ENCODE results near the gene HNRNPF. TPM values are rescaled to one million over a fixed set of nuclear protein-coding genes. Genes with fewer than 3 reads are reported as not detected.

HNRNPF gene
- total and polyA plus RNA-seq, 8 donors = 26.5 to 103 (median 72.1) TPM

GRCh38 chr10:43353495-43354329, 55.3 kb downstream of the HNRNPF start:
- no peaks in the 10 kb centered on the region for H3K4me1 ChIP-seq
- H3K4me3 ChIP-seq = no peak overlapping the region
- WGBS, 2 donors = 24 to 27% methylated on average over 3 of the region's 3 CpGs
- H3K27ac ChIP-seq = no peak overlapping the region
- no peaks in the 10 kb centered on the region for H3K27me3 ChIP-seq
- no peaks in the 10 kb centered on the region for H3K9me3 ChIP-seq
- H3K36me3 ChIP-seq = no peaks in the 10 kb centered on the region
- TF ChIP-seq, protein P1, sequence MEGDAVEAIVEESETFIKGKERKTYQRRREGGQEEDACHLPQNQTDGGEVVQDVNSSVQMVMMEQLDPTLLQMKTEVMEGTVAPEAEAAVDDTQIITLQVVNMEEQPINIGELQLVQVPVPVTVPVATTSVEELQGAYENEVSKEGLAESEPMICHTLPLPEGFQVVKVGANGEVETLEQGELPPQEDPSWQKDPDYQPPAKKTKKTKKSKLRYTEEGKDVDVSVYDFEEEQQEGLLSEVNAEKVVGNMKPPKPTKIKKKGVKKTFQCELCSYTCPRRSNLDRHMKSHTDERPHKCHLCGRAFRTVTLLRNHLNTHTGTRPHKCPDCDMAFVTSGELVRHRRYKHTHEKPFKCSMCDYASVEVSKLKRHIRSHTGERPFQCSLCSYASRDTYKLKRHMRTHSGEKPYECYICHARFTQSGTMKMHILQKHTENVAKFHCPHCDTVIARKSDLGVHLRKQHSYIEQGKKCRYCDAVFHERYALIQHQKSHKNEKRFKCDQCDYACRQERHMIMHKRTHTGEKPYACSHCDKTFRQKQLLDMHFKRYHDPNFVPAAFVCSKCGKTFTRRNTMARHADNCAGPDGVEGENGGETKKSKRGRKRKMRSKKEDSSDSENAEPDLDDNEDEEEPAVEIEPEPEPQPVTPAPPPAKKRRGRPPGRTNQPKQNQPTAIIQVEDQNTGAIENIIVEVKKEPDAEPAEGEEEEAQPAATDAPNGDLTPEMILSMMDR (IDR thresholded peaks at IDR 0.05) = no peak
- no peak for FAIRE-seq
- peak in 2 of 4 donors; percentile 20 to 21 for ATAC-seq
- no peak for DNase-seq
- intact Hi-C loops (cut with DNase I) = loop anchor here in 1 of 3 donors (5.0 kb wide), 1 partner anchor 56 kb away; no protein-coding TSS in a partner anchor

DNA sequence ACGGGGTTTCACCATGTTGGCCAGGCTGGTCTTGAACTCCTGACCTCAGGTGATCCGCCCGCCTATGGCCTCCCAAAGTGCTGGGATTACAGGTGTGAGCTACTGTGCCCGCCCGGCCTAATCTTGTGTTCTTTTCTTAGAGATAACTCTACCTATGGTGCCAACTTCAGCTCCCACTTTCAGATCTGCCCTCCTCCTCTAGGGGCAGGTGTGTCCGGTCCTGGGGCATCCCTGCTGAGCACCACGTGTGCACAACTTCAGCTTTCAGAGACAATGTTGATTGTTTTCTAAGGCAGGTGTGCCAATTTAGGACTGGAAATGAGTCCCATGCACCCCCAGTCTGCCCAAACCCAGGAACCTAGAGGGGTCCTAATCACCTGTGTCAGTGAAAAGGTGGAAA, 56.0 kb downstream of the HNRNPF start:
- Histone ChIP-seq H3K36me3 (no peaks in the 10 kb centered on the region), H3K9me3 (no peaks in the 10 kb centered on the region), H3K27me3 (no peaks in the 10 kb centered on the region), H3K4me1 (no peaks in the 10 kb centered on the region), H3K4me3 (no peak overlapping the region), H3K27ac (no peak overlapping the region)
- FAIRE-seq (no peak), DNase-seq (peak in 1 of 6 donors; percentile 9), ATAC-seq (no peak)
- WGBS, 2 donors = 54 to 57% methylated on average over 7 of the region's 7 CpGs
- TF ChIP-seq, protein P1 (IDR thresholded peaks at IDR 0.05) = no peak
- intact Hi-C loops (cut with DNase I) = loop anchor here in 1 of 3 donors (5.0 kb wide), 1 partner anchor 56 kb away; no protein-coding TSS in a partner anchor

DNA sequence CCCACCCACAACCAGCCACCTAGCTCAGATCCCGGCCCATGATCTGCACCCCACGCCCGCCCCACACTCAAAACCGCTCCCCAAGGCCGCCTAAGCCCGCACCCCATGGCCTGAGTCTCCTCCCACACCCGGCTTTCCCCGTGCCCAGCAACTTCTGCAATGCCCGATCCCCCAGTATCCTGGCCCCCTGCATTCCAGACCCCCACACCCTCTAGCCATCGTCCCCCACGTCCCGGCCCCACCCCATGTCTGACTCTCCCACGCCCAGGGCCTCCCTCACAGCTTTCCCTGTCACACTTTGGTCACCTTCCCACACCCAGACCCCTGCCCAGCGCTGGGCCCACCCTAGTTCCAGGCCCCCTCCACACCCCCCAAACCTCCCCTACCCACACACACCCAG, 57.7 kb downstream of the HNRNPF start:
- TF ChIP-seq, protein P1 (IDR thresholded peaks at IDR 0.05) = no peak
- FAIRE-seq = no peak
- no peaks in the 10 kb centered on the region for H3K9me3 ChIP-seq
- ATAC-seq = no peak
- intact Hi-C loops (cut with DNase I) = loop anchor here in 1 of 3 donors (5.0 kb wide), 1 partner anchor 54 kb away; no protein-coding TSS in a partner anchor
- H3K27me3 ChIP-seq = no peaks in the 10 kb centered on the region
- peak in 1 of 6 donors; percentile 54 for DNase-seq
- H3K4me3 ChIP-seq = no peak overlapping the region
- no peak overlapping the region for H3K27ac ChIP-seq
- WGBS, 2 donors = 51 to 57% methylated on average over 14 of the region's 14 CpGs
- no peaks in the 10 kb centered on the region for H3K4me1 ChIP-seq
- no peaks in the 10 kb centered on the region for H3K36me3 ChIP-seq

DNA sequence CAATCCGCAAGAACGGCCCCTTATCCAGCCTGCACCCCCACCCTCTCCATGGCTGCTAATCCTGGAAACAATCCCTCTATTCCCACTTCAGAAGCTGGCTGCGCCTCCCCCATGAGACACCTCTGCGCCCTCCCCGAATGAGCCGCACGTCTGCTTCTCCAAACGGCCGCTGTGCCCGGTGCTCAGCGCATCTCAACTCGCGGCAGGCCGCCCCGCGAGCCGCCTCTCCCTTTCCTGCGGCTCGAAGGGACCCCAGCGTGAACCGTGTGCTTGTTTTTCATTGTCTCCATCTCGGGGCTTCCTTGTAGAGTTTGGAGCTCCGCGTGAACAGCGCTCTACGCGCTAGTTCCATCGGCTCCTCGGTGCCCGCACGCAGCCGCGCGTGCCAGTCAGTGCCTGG, 58.3 kb downstream of the HNRNPF start:
- intact Hi-C loops (cut with DNase I) = loop anchor here in 1 of 3 donors (5.0 kb wide), 1 partner anchor 53 kb away; no protein-coding TSS in a partner anchor
- no peaks in the 10 kb centered on the region for H3K4me1 ChIP-seq
- peak in 1 of 6 donors; percentile 55 for DNase-seq
- no peak overlapping the region for H3K4me3 ChIP-seq
- no peak for FAIRE-seq
- no peaks in the 10 kb centered on the region for H3K36me3 ChIP-seq
- 32 to 35% methylated on average over 34 of the region's 34 CpGs for WGBS, 2 donors
- no peak overlapping the region for H3K27ac ChIP-seq
- H3K27me3 ChIP-seq = no peaks in the 10 kb centered on the region
- TF ChIP-seq, protein P1 (IDR thresholded peaks at IDR 0.05) = no peak
- H3K9me3 ChIP-seq = no peaks in the 10 kb centered on the region
- no peak for ATAC-seq
